LNCaP clone FGC (cell line): Measurements from ENCODE around the gene PLAAT3.
"Not testable (repeated sequence)": the region's sequence is repeated elsewhere in the genome, so short reads cannot be mapped to it uniquely, and the experiment has no call there.

ENCODE experiments used
- DNase-seq: peaks from one replicate; pipeline ENCODE4 v3.0.0-alpha.2; 2011; ENCODE audit warnings: low read depth
- H3K4me3 ChIP-seq: 2 replicates; pipeline ENCODE4 v1.5.1; 2011; ENCODE audit warnings: mild to moderate bottlenecking, low read depth, low read length, control low read depth
- CTCF ChIP-seq: IDR thresholded peaks from 2 replicates; pipeline ENCODE4 v1.5.1; 2012; ENCODE audit warnings: mild to moderate bottlenecking; ENCODE audit not compliant: control insufficient read depth, insufficient read depth; ENCODE audit errors: extremely low read depth

Gene PLAAT3

GRCh38 chr11:63635762-63636465 is 21.7 kb upstream of the PLAAT3 start:
- DNase-seq: peak; percentile 36
- H3K4me3 ChIP-seq: no peak overlapping the region
- peak; percentile 85 for TF ChIP-seq CTCF

GRCh38 chr11:63629426-63629825 is 15.2 kb upstream of the PLAAT3 start:
- no peak overlapping the region for H3K4me3 ChIP-seq
- DNase-seq: no peak
- no peak for TF ChIP-seq CTCF

GRCh38 chr11:63623513-63624140 is 9.4 kb upstream of the PLAAT3 start:
- no peak for DNase-seq
- no peak overlapping the region for H3K4me3 ChIP-seq
- TF ChIP-seq CTCF: no peak

GRCh38 chr11:63622323-63622722 is 8.1 kb upstream of the PLAAT3 start:
- no peak overlapping the region for H3K4me3 ChIP-seq
- no peak for TF ChIP-seq CTCF
- DNase-seq: peak; percentile 68

- DNase-seq: no peak
- H3K4me3 ChIP-seq: no peak overlapping the region
- no peak for TF ChIP-seq CTCF
Measured at GRCh38 chr11:63621071-63621470, 6.8 kb upstream of the PLAAT3 start.

GRCh38 chr11:63619967-63620366 is 5.7 kb upstream of the PLAAT3 start:
- peak; percentile 56 for DNase-seq
- TF ChIP-seq CTCF: no peak
- no peak overlapping the region for H3K4me3 ChIP-seq

GRCh38 chr11:63617686-63618085 is 3.5 kb upstream of the PLAAT3 start:
- not testable (repeated sequence) for DNase-seq, H3K4me3 ChIP-seq
